Placental pericyte (primary cell): ENCODE results near the gene BICRAL. TPM values are rescaled to one million over a fixed set of nuclear protein-coding genes. Genes with fewer than 3 reads are reported as not detected.

ENCODE experiments used
- total RNA-seq: library from RNA; depleted of rRNA; stranded (reverse); fragments of >200 nt; gene quantifications from 2 replicates; pipeline ENCODE4 v1.2.3, GENCODE V29; 2012

BICRAL gene, protein sequence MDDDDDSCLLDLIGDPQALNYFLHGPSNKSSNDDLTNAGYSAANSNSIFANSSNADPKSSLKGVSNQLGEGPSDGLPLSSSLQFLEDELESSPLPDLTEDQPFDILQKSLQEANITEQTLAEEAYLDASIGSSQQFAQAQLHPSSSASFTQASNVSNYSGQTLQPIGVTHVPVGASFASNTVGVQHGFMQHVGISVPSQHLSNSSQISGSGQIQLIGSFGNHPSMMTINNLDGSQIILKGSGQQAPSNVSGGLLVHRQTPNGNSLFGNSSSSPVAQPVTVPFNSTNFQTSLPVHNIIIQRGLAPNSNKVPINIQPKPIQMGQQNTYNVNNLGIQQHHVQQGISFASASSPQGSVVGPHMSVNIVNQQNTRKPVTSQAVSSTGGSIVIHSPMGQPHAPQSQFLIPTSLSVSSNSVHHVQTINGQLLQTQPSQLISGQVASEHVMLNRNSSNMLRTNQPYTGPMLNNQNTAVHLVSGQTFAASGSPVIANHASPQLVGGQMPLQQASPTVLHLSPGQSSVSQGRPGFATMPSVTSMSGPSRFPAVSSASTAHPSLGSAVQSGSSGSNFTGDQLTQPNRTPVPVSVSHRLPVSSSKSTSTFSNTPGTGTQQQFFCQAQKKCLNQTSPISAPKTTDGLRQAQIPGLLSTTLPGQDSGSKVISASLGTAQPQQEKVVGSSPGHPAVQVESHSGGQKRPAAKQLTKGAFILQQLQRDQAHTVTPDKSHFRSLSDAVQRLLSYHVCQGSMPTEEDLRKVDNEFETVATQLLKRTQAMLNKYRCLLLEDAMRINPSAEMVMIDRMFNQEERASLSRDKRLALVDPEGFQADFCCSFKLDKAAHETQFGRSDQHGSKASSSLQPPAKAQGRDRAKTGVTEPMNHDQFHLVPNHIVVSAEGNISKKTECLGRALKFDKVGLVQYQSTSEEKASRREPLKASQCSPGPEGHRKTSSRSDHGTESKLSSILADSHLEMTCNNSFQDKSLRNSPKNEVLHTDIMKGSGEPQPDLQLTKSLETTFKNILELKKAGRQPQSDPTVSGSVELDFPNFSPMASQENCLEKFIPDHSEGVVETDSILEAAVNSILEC
- total RNA-seq, result 5.7 and 7.3 TPM in 2 replicates

GRCh38 chr6:42781796-42782688 lies at the start of gene BICRAL:
Gene BICRAL, plus strand, starts transcription at chr6:42782052. Its CDS starts 39,971 bp downstream, at chr6:42822023.

GRCh38 chr6:42745640-42746462 lies 36.0 kb upstream of the BICRAL start, which contains the start of gene TBCC:
Gene TBCC, minus strand, starts transcription at chr6:42746103. Its CDS starts 30 bp downstream, at chr6:42746073.

GRCh38 chr6:42879372-42880239 lies 97.8 kb downstream of the BICRAL start, which contains the start of gene RPL7L1:
Gene RPL7L1, plus strand, starts transcription at chr6:42879616. Its CDS starts 295 bp downstream, at chr6:42879911.

GRCh38 chr6:42915732-42916131 lies 133.9 kb downstream of the BICRAL start, which contains the start of gene PTCRA:
Gene PTCRA, plus strand, starts transcription at chr6:42916053. Its CDS starts 17 bp downstream, at chr6:42916070.

Other genes starting within 250 kb of the BICRAL start
- 30.9 and 32.0 TPM in 2 replicates for gene UBR2, start 218.0 kb upstream of the BICRAL start, total RNA-seq
- 2.6 and 3.9 TPM in 2 replicates for gene PRPH2, start 59.5 kb upstream of the BICRAL start, total RNA-seq
- gene TBCC, start 35.9 kb upstream of the BICRAL start, total RNA-seq, result 26.9 and 47.2 TPM in 2 replicates
- 91.5 and 121 TPM in 2 replicates for gene RPL7L1, start 97.6 kb downstream of the BICRAL start, total RNA-seq
- gene PTCRA, start 134.0 kb downstream of the BICRAL start, total RNA-seq, result not detected in 2 replicates
- 23.5 and 68.7 TPM in 2 replicates for gene CNPY3, start 147.4 kb downstream of the BICRAL start, total RNA-seq
- gene GNMT, start 178.7 kb downstream of the BICRAL start, total RNA-seq, result 0.22 TPM in 1 of 2 replicates, not detected in the other
- 17.9 and 41.4 TPM in 2 replicates for gene PEX6, start 197.1 kb downstream of the BICRAL start, total RNA-seq
- 34.4 and 55.1 TPM in 2 replicates for gene PPP2R5D, start 202.5 kb downstream of the BICRAL start, total RNA-seq
- 60.1 and 63.2 TPM in 2 replicates for gene MEA1, start 231.9 kb downstream of the BICRAL start, total RNA-seq
- 104 and 124 TPM in 2 replicates for gene KLHDC3, start 232.2 kb downstream of the BICRAL start, total RNA-seq
- 71.8 and 146 TPM in 2 replicates for gene RRP36, start 239.6 kb downstream of the BICRAL start, total RNA-seq